Ishikawa (cell line): ENCODE results near the gene CDH23.

Experiments
- CEBPB ChIP-seq: IDR thresholded peaks from 2 replicates; pipeline ENCODE4 v1.6.1; 2012
- CREB1 ChIP-seq: IDR thresholded peaks from 2 replicates; pipeline ENCODE4 v1.6.1; 2012; ENCODE audit warnings: low read depth
- EGR1 ChIP-seq: IDR thresholded peaks from 2 replicates; pipeline ENCODE4 v1.6.1; 2012
- EP300 ChIP-seq: IDR thresholded peaks from 2 replicates; pipeline ENCODE4 v1.6.1; 2012; ENCODE audit warnings: borderline replicate concordance
- FOXM1 ChIP-seq: IDR thresholded peaks from 2 replicates; pipeline ENCODE4 v1.6.1; 2012; ENCODE audit warnings: low read depth, borderline replicate concordance
- MAX ChIP-seq: IDR thresholded peaks from 2 replicates; pipeline ENCODE4 v1.6.1; 2012
- NFIC ChIP-seq: IDR thresholded peaks from 2 replicates; pipeline ENCODE4 v1.6.1; 2012
- RAD21 ChIP-seq: IDR thresholded peaks from 2 replicates; pipeline ENCODE4 v1.6.1; 2012; ENCODE audit warnings: low read depth
- REST ChIP-seq: IDR thresholded peaks from 2 replicates; pipeline ENCODE4 v1.6.1; 2012; ENCODE audit warnings: low read depth, mild to moderate bottlenecking
- TAF1 ChIP-seq: IDR thresholded peaks from 2 replicates; pipeline ENCODE4 v1.6.1; 2012; ENCODE audit warnings: low read depth, mild to moderate bottlenecking
- TCF12 ChIP-seq: IDR thresholded peaks from 2 replicates; pipeline ENCODE4 v1.6.1; 2012; ENCODE audit warnings: low read depth
- TEAD4 ChIP-seq: IDR thresholded peaks from 2 replicates; pipeline ENCODE4 v1.6.1; 2012
- USF1 ChIP-seq: IDR thresholded peaks from 2 replicates; pipeline ENCODE4 v1.6.1; 2012
- YY1 ChIP-seq: IDR thresholded peaks from 2 replicates; pipeline ENCODE4 v1.6.1; 2012; ENCODE audit warnings: low read depth
- ZBTB7A ChIP-seq: IDR thresholded peaks from 2 replicates; pipeline ENCODE4 v1.6.1; 2012; ENCODE audit warnings: low read depth

Gene CDH23

GRCh38 chr10:71532878-71533277 lies 136.2 kb downstream of the CDH23 start:
- TF ChIP-seq USF1: no peak
- TF ChIP-seq TCF12: no peak
- no peak for TF ChIP-seq TAF1
- TF ChIP-seq TEAD4: no peak
- TF ChIP-seq EGR1: no peak
- TF ChIP-seq CREB1: no peak
- TF ChIP-seq ZBTB7A: no peak
- no peak for TF ChIP-seq RAD21
- TF ChIP-seq EP300: no peak
- TF ChIP-seq NFIC: no peak
- no peak for TF ChIP-seq REST
- TF ChIP-seq MAX: no peak
- TF ChIP-seq YY1: no peak
- TF ChIP-seq CEBPB: no peak
- TF ChIP-seq FOXM1: no peak

GRCh38 chr10:71533936-71534335 lies 137.2 kb downstream of the CDH23 start:
- TF ChIP-seq TAF1 (no peak), MAX (no peak), TEAD4 (no peak), FOXM1 (no peak), CEBPB (no peak), CREB1 (no peak), TCF12 (no peak), NFIC (no peak), ZBTB7A (no peak), EP300 (no peak)

GRCh38 chr10:71534568-71535194 lies 138.0 kb downstream of the CDH23 start:
- no peak for TF ChIP-seq TAF1
- no peak for TF ChIP-seq FOXM1
- TF ChIP-seq ZBTB7A: no peak
- no peak for TF ChIP-seq TCF12
- TF ChIP-seq EP300: no peak
- no peak for TF ChIP-seq USF1
- no peak for TF ChIP-seq CREB1
- TF ChIP-seq REST: no peak
- no peak for TF ChIP-seq NFIC
- no peak for TF ChIP-seq EGR1
- TF ChIP-seq YY1: no peak
- no peak for TF ChIP-seq CEBPB
- TF ChIP-seq RAD21: no peak
- TF ChIP-seq MAX: no peak
- no peak for TF ChIP-seq TEAD4

GRCh38 chr10:71536332-71536731 lies 139.6 kb downstream of the CDH23 start:
- TF ChIP-seq TCF12: no peak
- TF ChIP-seq CREB1: no peak
- TF ChIP-seq NFIC: no peak

GRCh38 chr10:71537125-71537524 lies 140.4 kb downstream of the CDH23 start:
- no peak for TF ChIP-seq NFIC
- no peak for TF ChIP-seq ZBTB7A
- no peak for TF ChIP-seq MAX
- no peak for TF ChIP-seq TCF12
- TF ChIP-seq FOXM1: no peak
- TF ChIP-seq CREB1: no peak
- no peak for TF ChIP-seq EGR1
- TF ChIP-seq USF1: no peak
- TF ChIP-seq YY1: no peak
- no peak for TF ChIP-seq TEAD4
- TF ChIP-seq EP300: no peak
- TF ChIP-seq RAD21: no peak
- no peak for TF ChIP-seq REST
- TF ChIP-seq CEBPB: no peak
- no peak for TF ChIP-seq TAF1
